Adrenal gland (tissue), 5 donors: ENCODE data around the gene CTTNBP2NL.

ENCODE experiments used
- CTCF ChIP-seq, 6 experiments: fragments of 450-650 bp in 4 of 6; fragments of 200-600 bp in 2 of 6; sonication (generic) in 1 of 6; IDR thresholded peaks; 1 replicate in 5 of 6; 2 replicates in 1 of 6; pipeline versions ENCODE4 v1.5.1 to v1.8.0; 2016 to 2021; ENCODE audit warnings: antibody characterized with exemption in 6 of 6, mild to moderate bottlenecking in 2 of 6, moderate library complexity in 1 of 6
- POLR2A ChIP-seq, 2 donors: fragments of 450-650 bp; IDR thresholded peaks; one replicate each; pipeline ENCODE4 v1.6.1; 2017; ENCODE audit warnings: antibody characterized with exemption in 2 of 2, mild to moderate bottlenecking in 2 of 2, moderate library complexity in 1 of 2
- donor health status: DM: no; HTN: no; CAD: no.

- no peak for TF ChIP-seq CTCF (IDR thresholded peaks at IDR 0.05)
- TF ChIP-seq POLR2A (IDR thresholded peaks at IDR 0.05) = no peak
Observed at GRCh38 chr1:112504661-112505399, 108.8 kb downstream of the CTTNBP2NL start.
